A549 (cell line): ENCODE results near the gene SLC11A2. TPM values are rescaled to one million over a fixed set of nuclear protein-coding genes. Genes with fewer than 3 reads are reported as not detected.

Experiments used
- ATAC-seq, 2 experiments: fragments of 200-7000 bp in 1 of 2; fragments of >200 bp in 1 of 2; cut with Nextera tagmentation in 1 of 2; cut with Tn5 transposase in 1 of 2; 3 replicates each; pipeline versions ENCODE4 v1.8.0 to v1.9.1; 2018 to 2020; ENCODE audit warnings: mild to moderate bottlenecking in 1 of 2, moderate library complexity in 1 of 2
- CTCF ChIA-PET: fragments of 300-600 bp; sonication (Branson Sonifier 250); formaldehyde crosslinking; extraction: SDS; loops from one replicate; lab custom pipeline; 2021; ENCODE audit warnings: antibody characterized with exemption, inconsistent platforms; lab: Yijun Ruan, JAX
- POLR2A ChIA-PET: fragments of 350-600 bp; formaldehyde crosslinking; extraction: SDS; loops from one replicate; lab custom pipeline; 2021; ENCODE audit warnings: antibody characterized with exemption, inconsistent platforms; lab: Yijun Ruan, JAX
- DNase-seq, 2 experiments: peaks; one replicate each; pipeline versions ENCODE4 v3.0.0 to v3.0.0-alpha.2; 2011 to 2016; ENCODE audit warnings: low read depth in 1 of 2, low spot score in 1 of 2
- FAIRE-seq: peaks from 2 replicates; lab custom pipeline; 2011; peaks lifted over from hg19 to GRCh38; lab: Jason Lieb, UNC
- H3K27ac ChIP-seq, 2 experiments: fragments of >200 bp; sonication (Bioruptor Twin); formaldehyde crosslinking; 3 replicates each; pipeline ENCODE4 v1.5.1; 2016 to 2017
- H3K4me1 ChIP-seq: fragments of >200 bp; sonication (Bioruptor Twin); formaldehyde crosslinking; 3 replicates; pipeline ENCODE4 v1.6.1; 2016
- H3K4me2 ChIP-seq: fragments of >200 bp; sonication (Bioruptor Twin); formaldehyde crosslinking; 3 replicates; pipeline ENCODE4 v1.6.1; 2016
- H3K4me3 ChIP-seq: fragments of >200 bp; sonication (Bioruptor Twin); formaldehyde crosslinking; 3 replicates; pipeline ENCODE4 v1.5.1; 2016
- H3K9me3 ChIP-seq: fragments of >200 bp; sonication (Bioruptor Twin); formaldehyde crosslinking; 3 replicates; pipeline ENCODE4 v1.6.1; 2016
- BHLHE40 ChIP-seq: IDR thresholded peaks from 2 replicates; pipeline ENCODE4 v1.6.1; 2012; ENCODE audit warnings: low read depth, low read length, inconsistent platforms
- CBX2 ChIP-seq: fragments of 200-600 bp; sonication (generic); IDR thresholded peaks from 2 replicates; pipeline ENCODE4 v1.6.1; 2016; ENCODE audit warnings: low read depth, mild to moderate bottlenecking, borderline replicate concordance
- CTCF ChIP-seq: fragments of >200 bp; sonication (Bioruptor Twin); formaldehyde crosslinking; IDR thresholded peaks from 3 replicates; pipeline ENCODE4 v1.5.1; 2016
- EHMT2 ChIP-seq: fragments of 200-600 bp; sonication (generic); IDR thresholded peaks from 2 replicates; pipeline ENCODE4 v1.6.1; 2016; ENCODE audit warnings: antibody characterized with exemption, low read depth, mild to moderate bottlenecking, moderate library complexity
- EP300 ChIP-seq, 2 experiments: fragments of >200 bp; sonication (Bioruptor Twin); formaldehyde crosslinking; IDR thresholded peaks; 2 replicates in 1 of 2; 3 replicates in 1 of 2; pipeline ENCODE4 v1.6.1; 2016 to 2017
- ESRRA ChIP-seq: fragments of 150-350 bp; IDR thresholded peaks from 2 replicates; pipeline ENCODE4 v1.6.1; 2014; ENCODE audit warnings: mild to moderate bottlenecking, low read length, borderline replicate concordance
- FOSB ChIP-seq: fragments of 250-450 bp; sonication (Bioruptor Pico); IDR thresholded peaks from 2 replicates; pipeline ENCODE4 v1.5.0; 2020; ENCODE audit warnings: mild to moderate bottlenecking, moderate library complexity
- FOSL2 ChIP-seq, 2 experiments: fragments of 450-650 bp in 1 of 2; fragments of >200 bp in 1 of 2; sonication (Bioruptor Twin) in 1 of 2; formaldehyde crosslinking; IDR thresholded peaks; 2 replicates each; pipeline versions ENCODE4 v1.5.0 to v1.6.1; 2016 to 2020; ENCODE audit warnings: mild to moderate bottlenecking in 1 of 2, moderate library complexity in 1 of 2
- GATA3 ChIP-seq: IDR thresholded peaks from 2 replicates; pipeline ENCODE4 v1.6.1; 2012; ENCODE audit warnings: borderline replicate concordance
- HDAC2 ChIP-seq: fragments of 200-600 bp; sonication (generic); IDR thresholded peaks from 2 replicates; pipeline ENCODE4 v1.6.1; 2016
- HES2 ChIP-seq: fragments of >200 bp; sonication (Bioruptor Twin); formaldehyde crosslinking; IDR thresholded peaks from 2 replicates; pipeline ENCODE4 v1.6.1; 2016
- HMGXB4 ChIP-seq: fragments of 250-450 bp; sonication (Bioruptor Pico); IDR thresholded peaks from 2 replicates; pipeline ENCODE4 v1.5.0; 2021; ENCODE audit warnings: mild to moderate bottlenecking, moderate library complexity, borderline replicate concordance
- HOXA7 ChIP-seq: fragments of 250-450 bp; sonication (Bioruptor Pico); IDR thresholded peaks from 2 replicates; pipeline ENCODE4 v1.5.0; 2020; ENCODE audit warnings: mild to moderate bottlenecking, moderate library complexity
- HOXB5 ChIP-seq: fragments of 250-450 bp; sonication (Bioruptor Pico); IDR thresholded peaks from 2 replicates; pipeline ENCODE4 v1.5.0; 2020; ENCODE audit warnings: mild to moderate bottlenecking, moderate library complexity
- JUN ChIP-seq, 2 experiments: fragments of >200 bp; sonication (Bioruptor Twin); formaldehyde crosslinking; IDR thresholded peaks; 2 replicates in 1 of 2; 3 replicates in 1 of 2; pipeline ENCODE4 v1.6.1; 2016 to 2017
- JUNB ChIP-seq: fragments of >200 bp; sonication (Bioruptor Twin); formaldehyde crosslinking; IDR thresholded peaks from 2 replicates; pipeline ENCODE4 v1.6.1; 2016
- MAX ChIP-seq: IDR thresholded peaks from 2 replicates; pipeline ENCODE4 v1.6.1; 2012
- MYC ChIP-seq: IDR thresholded peaks from 2 replicates; pipeline ENCODE4 v1.6.1; 2012; ENCODE audit warnings: mild to moderate bottlenecking, inconsistent platforms, low read length, improper control_type of control experiment, borderline replicate concordance
- NR3C1 ChIP-seq: fragments of >200 bp; sonication (Bioruptor Twin); formaldehyde crosslinking; IDR thresholded peaks from 3 replicates; pipeline ENCODE4 v1.6.1; 2017
- PBX3 ChIP-seq: IDR thresholded peaks from 2 replicates; pipeline ENCODE4 v1.6.1; 2012
- POLR2A ChIP-seq: IDR thresholded peaks from 2 replicates; pipeline ENCODE4 v1.6.1; 2012; ENCODE audit warnings: mild to moderate bottlenecking, low read length
- POLR2AphosphoS2 ChIP-seq: conservative IDR thresholded peaks from 2 replicates; pipeline ENCODE4 v1.6.1; 2012; ENCODE audit warnings: low read length, improper control_type of control experiment, inconsistent platforms
- RAD21 ChIP-seq, 2 experiments: fragments of >200 bp in 1 of 2; sonication (Bioruptor Twin) in 1 of 2; formaldehyde crosslinking in 1 of 2; IDR thresholded peaks in 1 of 2; conservative IDR thresholded peaks in 1 of 2; 2 replicates in 1 of 2; 3 replicates in 1 of 2; pipeline ENCODE4 v1.6.1; 2012 to 2018; ENCODE audit warnings: inconsistent platforms in 1 of 2
- RFX5 ChIP-seq: fragments of 450-650 bp; IDR thresholded peaks from 2 replicates; pipeline ENCODE4 v1.7.1; 2014; ENCODE audit warnings: antibody characterized with exemption, mild to moderate bottlenecking, moderate library complexity
- RNF2 ChIP-seq: fragments of 200-600 bp; sonication (generic); IDR thresholded peaks from 2 replicates; pipeline ENCODE4 v1.6.1; 2016; ENCODE audit warnings: low read depth, mild to moderate bottlenecking, antibody characterized with exemption, moderate library complexity, borderline replicate concordance
- SREBF2 ChIP-seq: fragments of 450-650 bp; IDR thresholded peaks from 2 replicates; pipeline ENCODE4 v1.6.1; 2014; ENCODE audit warnings: mild to moderate bottlenecking, moderate library complexity
- TFCP2L1 ChIP-seq: fragments of 250-450 bp; sonication (Bioruptor Pico); IDR thresholded peaks from 2 replicates; pipeline ENCODE4 v1.5.0; 2021; ENCODE audit warnings: mild to moderate bottlenecking
- TP53 ChIP-seq: fragments of 250-450 bp; sonication (Bioruptor Pico); IDR thresholded peaks from 2 replicates; pipeline ENCODE4 v1.5.0; 2021; ENCODE audit warnings: mild to moderate bottlenecking, moderate library complexity
- ZFP36 ChIP-seq: fragments of 450-650 bp; IDR thresholded peaks from 2 replicates; pipeline ENCODE4 v1.6.1; 2014; ENCODE audit warnings: borderline replicate concordance; ENCODE audit not compliant: partially characterized antibody
- WGBS: methylation state at CpG from one replicate; pipeline ENCODE4 v1.1.6; 2017; ENCODE audit errors: missing lambda C conversion rate; 5-methylcytosine and 5-hydroxymethylcytosine counted together
- polyA plus RNA-seq, 4 experiments: library from polyadenylated mRNA; depleted of rRNA in 3 of 4; stranded (reverse); fragments of >200 nt; fragmentation: RNase III in 1 of 4; extraction: RNeasy Plus Mini Kit Qiagen cat#74134 plus additional on column Dnase treatment in 1 of 4; gene quantifications; 2 replicates in 3 of 4; 3 replicates in 1 of 4; pipeline ENCODE4 v1.2.3, GENCODE V29; 2011 to 2017
- TF ChIP-seq, protein P1 (sequence below): fragments of 250-450 bp; sonication (Bioruptor Pico); IDR thresholded peaks from 2 replicates; pipeline ENCODE4 v1.5.0; 2020; ENCODE audit warnings: low read depth, mild to moderate bottlenecking, moderate library complexity

Gene SLC11A2
- polyA plus RNA-seq, 2 of the 4 experiments (the other 2 are of a cell fraction), result 30.8 to 80.7 TPM

- POLR2A ChIA-PET, result no interaction called here
- FAIRE-seq (no peak), ATAC-seq (no peak), DNase-seq (no peak)
- H3K4me2 ChIP-seq, result no peak overlapping the region
- H3K9me3 ChIP-seq, result no peaks in the 10 kb centered on the region
- no peak overlapping the region for H3K4me3 ChIP-seq
- CTCF ChIA-PET, result interaction anchor here (0.7 to 1.2 kb wide), 2 partner anchors 17 to 196 kb away, joined by 3 read pairs; no protein-coding TSS in a partner anchor
- TF ChIP-seq EP300 (IDR thresholded peaks at IDR 0.05), result no peak
- no peak for TF ChIP-seq BHLHE40
- TF ChIP-seq HOXA7 (CRISPR knock-in tag), result no peak
- TF ChIP-seq JUN (IDR thresholded peaks at IDR 0.05), result no peak
- no peak for TF ChIP-seq HDAC2
- no peak for TF ChIP-seq RNF2
- no peak for TF ChIP-seq PBX3
- TF ChIP-seq TFCP2L1, result no peak
- no peak for TF ChIP-seq POLR2A
- TF ChIP-seq FOSB, result no peak
- TF ChIP-seq RFX5, result no peak
- TF ChIP-seq EHMT2, result no peak
- TF ChIP-seq HMGXB4 (CRISPR knock-in tag), result no peak
- no peak for TF ChIP-seq HES2
- no peak for TF ChIP-seq ESRRA
- TF ChIP-seq RAD21 (conservative IDR thresholded peaks at IDR 0.05 in 1 of 2, IDR thresholded peaks at IDR 0.05 in 1 of 2), result no peak
- no peak overlapping the region for H3K27ac ChIP-seq
- peaks cover 15% of the 10 kb centered on the region for H3K4me1 ChIP-seq
These were observed 66.1 kb downstream of the SLC11A2 start for GRCh38 chr12:50960130-50960529.

- 75% methylated on average over 2 of the region's 2 CpGs for WGBS
- Histone ChIP-seq H3K9me3 (no peaks in the 10 kb centered on the region), H3K4me3 (no peak overlapping the region), H3K4me2 (no peak overlapping the region), H3K27ac (no peak overlapping the region), H3K4me1 (no peaks in the 10 kb centered on the region)
- CTCF ChIA-PET, result interaction anchor here (1.2 kb wide), 2 partner anchors 182 to 202 kb away, joined by 3 to 5 read pairs; no protein-coding TSS in a partner anchor
- TF ChIP-seq HOXA7 (CRISPR knock-in tag), result no peak
- TF ChIP-seq ZFP36, result no peak
- TF ChIP-seq SREBF2, result no peak
- no peak for TF ChIP-seq CBX2
- no peak for TF ChIP-seq HOXB5 (CRISPR knock-in tag)
- TF ChIP-seq JUNB, result no peak
- TF ChIP-seq TP53, result no peak
- TF ChIP-seq RAD21 (conservative IDR thresholded peaks at IDR 0.05 in 1 of 2, IDR thresholded peaks at IDR 0.05 in 1 of 2), result no peak
- TF ChIP-seq CTCF, result no peak
- TF ChIP-seq MYC, result no peak
- TF ChIP-seq MAX, result no peak
- no peak for TF ChIP-seq GATA3
- no peak for TF ChIP-seq PBX3
- TF ChIP-seq, protein P1, sequence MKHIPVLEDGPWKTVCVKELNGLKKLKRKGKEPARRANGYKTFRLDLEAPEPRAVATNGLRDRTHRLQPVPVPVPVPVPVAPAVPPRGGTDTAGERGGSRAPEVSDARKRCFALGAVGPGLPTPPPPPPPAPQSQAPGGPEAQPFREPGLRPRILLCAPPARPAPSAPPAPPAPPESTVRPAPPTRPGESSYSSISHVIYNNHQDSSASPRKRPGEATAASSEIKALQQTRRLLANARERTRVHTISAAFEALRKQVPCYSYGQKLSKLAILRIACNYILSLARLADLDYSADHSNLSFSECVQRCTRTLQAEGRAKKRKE (CRISPR knock-in tag), result no peak
- no peak for TF ChIP-seq FOSL2 (IDR thresholded peaks at IDR 0.05)
- no peak for TF ChIP-seq FOSL2 (CRISPR knock-in tag; IDR thresholded peaks at IDR 0.05)
- TF ChIP-seq POLR2AphosphoS2, result no peak
- TF ChIP-seq NR3C1, result no peak
- TF ChIP-seq RFX5, result no peak
- no peak for TF ChIP-seq POLR2A
- TF ChIP-seq HES2, result no peak
- FAIRE-seq (no peak), DNase-seq (no peak), ATAC-seq (no peak)
- POLR2A ChIA-PET, result no interaction called here
These were observed 70.5 kb downstream of the SLC11A2 start for GRCh38 chr12:50955697-50956096.
